OCI-LY1 (cell line): ENCODE results near the gene DEF6.

Experiments used
- H2AFZ ChIP-seq: fragments of 200-600 bp; sonication (generic), shearing (Covaris generic); 2 replicates; pipeline ENCODE4 v1.6.0; 2014; ENCODE audit warnings: antibody characterized with exemption, mild to moderate bottlenecking, low read length
- H3F3A ChIP-seq: fragments of 200-600 bp; sonication (generic), shearing (Covaris generic); 2 replicates; pipeline ENCODE4 v1.6.0; 2014; ENCODE audit warnings: mild to moderate bottlenecking, antibody characterized with exemption, low read length, moderate library complexity; ENCODE audit not compliant: insufficient read depth
- H3K27ac ChIP-seq: fragments of 200-600 bp; sonication (generic); 2 replicates; pipeline ENCODE4 v1.5.1; 2014; ENCODE audit warnings: low read length, mixed run types, mild to moderate bottlenecking, low read depth; ENCODE audit not compliant: poor library complexity, severe bottlenecking
- H3K27me3 ChIP-seq: fragments of 200-600 bp; sonication (generic); 2 replicates; pipeline ENCODE4 v1.6.0; 2014; ENCODE audit warnings: antibody characterized with exemption, mild to moderate bottlenecking, low read length, moderate library complexity; ENCODE audit not compliant: insufficient read depth
- H3K36me3 ChIP-seq: fragments of 200-600 bp; sonication (generic); 2 replicates; pipeline ENCODE4 v1.6.1; 2014; ENCODE audit warnings: mild to moderate bottlenecking, antibody characterized with exemption, low read length, moderate library complexity, mixed read lengths; ENCODE audit not compliant: insufficient read depth
- H3K4me1 ChIP-seq: fragments of 200-600 bp; sonication (generic); 2 replicates; pipeline ENCODE4 v1.5.1; 2014; ENCODE audit warnings: mild to moderate bottlenecking, low read length, moderate library complexity; ENCODE audit not compliant: insufficient read depth, severe bottlenecking
- H3K4me2 ChIP-seq: fragments of 200-600 bp; sonication (generic), shearing (Covaris generic); 2 replicates; pipeline ENCODE4 v1.6.1; 2014; ENCODE audit warnings: low read length
- H3K4me3 ChIP-seq: fragments of 200-600 bp; sonication (generic); 2 replicates; pipeline ENCODE4 v1.5.1; 2014; ENCODE audit warnings: low read length, low read depth, mild to moderate bottlenecking, mixed read lengths; ENCODE audit not compliant: poor library complexity, severe bottlenecking
- H3K79me2 ChIP-seq: fragments of 200-600 bp; shearing (Covaris generic); 2 replicates; pipeline ENCODE4 v1.6.1; 2016; ENCODE audit warnings: mixed run types, low read length, mixed read lengths; ENCODE audit not compliant: insufficient read depth
- H3K9ac ChIP-seq: fragments of 200-600 bp; sonication (generic), shearing (Covaris generic); 2 replicates; pipeline ENCODE4 v1.6.1; 2014; ENCODE audit warnings: mild to moderate bottlenecking, low read length, mixed read lengths
- H3K9me2 ChIP-seq: fragments of 200-600 bp; sonication (generic), shearing (Covaris generic); 2 replicates; pipeline ENCODE4 v1.6.1; 2014; ENCODE audit warnings: low read depth, mild to moderate bottlenecking, low read length, mixed read lengths
- H3K9me3 ChIP-seq: fragments of 200-600 bp; shearing (Covaris generic); 2 replicates; pipeline ENCODE4 v1.6.1; 2014; ENCODE audit warnings: low read length, mixed read lengths
- H4K20me1 ChIP-seq: fragments of 200-600 bp; sonication (generic), shearing (Covaris generic); 2 replicates; pipeline ENCODE4 v1.6.0; 2016; ENCODE audit warnings: mild to moderate bottlenecking, low read length; ENCODE audit not compliant: insufficient read depth
- CTCF ChIP-seq: fragments of 200-600 bp; sonication (generic), shearing (Covaris generic); IDR thresholded peaks from 2 replicates; pipeline ENCODE4 v1.5.1; 2017; ENCODE audit warnings: mild to moderate bottlenecking, antibody characterized with exemption, low read length, moderate library complexity, mixed read lengths
- EZH2 ChIP-seq: fragments of 200-600 bp; sonication (generic), shearing (Covaris generic); IDR thresholded peaks from 2 replicates; pipeline ENCODE4 v1.8.0; 2017; ENCODE audit warnings: borderline replicate concordance, mixed run types, mild to moderate bottlenecking, antibody characterized with exemption, low read length, moderate library complexity, mixed read lengths

The DEF6 gene

GRCh38 chr6:35275744-35276260 lies 21.8 kb upstream of the DEF6 start:
- Histone ChIP-seq H3K79me2 (no peaks in the 10 kb centered on the region), H3K4me1 (no peaks in the 10 kb centered on the region), H3K9ac (no peak overlapping the region), H3K4me2 (no peak overlapping the region), H3F3A (no peaks in the 10 kb centered on the region), H3K36me3 (peaks cover under 1% of the 10 kb centered on the region; the same call in 1 of the 2 replicates), H3K27ac (no peak overlapping the region), H2AFZ (no peak overlapping the region), H3K9me2 (no peaks in the 10 kb centered on the region), H4K20me1 (no peaks in the 10 kb centered on the region), H3K4me3 (no peak overlapping the region), H3K9me3 (no peaks in the 10 kb centered on the region), H3K27me3 (no peaks in the 10 kb centered on the region)
- TF ChIP-seq EZH2 = no peak
- TF ChIP-seq CTCF = no peak

GRCh38 chr6:35278708-35279107 lies 18.9 kb upstream of the DEF6 start:
- Histone ChIP-seq H4K20me1 (no peaks in the 10 kb centered on the region), H3K9ac (no peak overlapping the region), H3K4me3 (no peak overlapping the region), H3K27ac (no peak overlapping the region), H3K9me3 (no peaks in the 10 kb centered on the region), H3K9me2 (no peaks in the 10 kb centered on the region), H2AFZ (no peak overlapping the region), H3K27me3 (no peaks in the 10 kb centered on the region), H3K79me2 (no peaks in the 10 kb centered on the region), H3F3A (no peaks in the 10 kb centered on the region), H3K4me1 (no peaks in the 10 kb centered on the region), H3K36me3 (peaks cover 26% of the 10 kb centered on the region; the same call in 1 of the 2 replicates), H3K4me2 (no peak overlapping the region)
- TF ChIP-seq CTCF (no peak), EZH2 (no peak)

GRCh38 chr6:35280903-35281302 lies 16.7 kb upstream of the DEF6 start:
- Histone ChIP-seq H3K9ac (no peak overlapping the region), H4K20me1 (no peaks in the 10 kb centered on the region), H3K4me3 (no peak overlapping the region), H3K27ac (no peak overlapping the region), H3K9me2 (no peaks in the 10 kb centered on the region), H3K79me2 (no peaks in the 10 kb centered on the region), H3F3A (no peaks in the 10 kb centered on the region), H3K4me2 (no peak overlapping the region), H3K9me3 (no peaks in the 10 kb centered on the region), H3K36me3 (peaks cover 41% of the 10 kb centered on the region; the same call in 1 of the 2 replicates), H3K27me3 (no peaks in the 10 kb centered on the region), H2AFZ (no peak overlapping the region), H3K4me1 (no peaks in the 10 kb centered on the region)
- TF ChIP-seq CTCF = no peak
